ENCODE results near the gene ASB16.
"Not testable (repeated sequence)": the region's sequence is repeated elsewhere in the genome, so short reads cannot be mapped to it uniquely, and the experiment has no call there.

The ASB16 gene

GRCh38 chr17:44134752-44135568, 35.5 kb upstream of the ASB16 start:
- DNase-seq = no peak
- TF ChIP-seq POLR2A (IDR thresholded peaks at IDR 0.05; ENCODE audit: low read length) (no peak), GATA1 (IDR thresholded peaks at IDR 0.05; ENCODE audit: low read depth, low read length) (no peak)

- DNase-seq = peak; percentile 48 to 73
- TF ChIP-seq POLR2A (IDR thresholded peaks at IDR 0.05; ENCODE audit: low read length) (no peak), GATA1 (IDR thresholded peaks at IDR 0.05; ENCODE audit: low read depth, low read length) (no peak)
These were observed 32.4 kb upstream of the ASB16 start for GRCh38 chr17:44137891-44138709.

GRCh38 chr17:44143921-44144320, 26.6 kb upstream of the ASB16 start:
- not testable (repeated sequence) for DNase-seq

GRCh38 chr17:44144966-44145739, 25.4 kb upstream of the ASB16 start:
- no peak for TF ChIP-seq POLR2A (IDR thresholded peaks at IDR 0.05; ENCODE audit: low read length)
- peak; percentile 53 to 56 for DNase-seq

GRCh38 chr17:44146375-44147346, 23.8 kb upstream of the ASB16 start:
- peak in 1 of 2 experiments; percentile 24 for DNase-seq
- no peak for TF ChIP-seq POLR2A (IDR thresholded peaks at IDR 0.05; ENCODE audit: low read length)
- TF ChIP-seq GATA1 (IDR thresholded peaks at IDR 0.05; ENCODE audit: low read depth, low read length) = no peak

- DNase-seq = no peak
- TF ChIP-seq GATA1 (IDR thresholded peaks at IDR 0.05; ENCODE audit: low read depth, low read length) (no peak), POLR2A (IDR thresholded peaks at IDR 0.05; ENCODE audit: low read length) (no peak)
These were observed 22.7 kb upstream of the ASB16 start for GRCh38 chr17:44147812-44148211.

GRCh38 chr17:44149066-44149465, 21.4 kb upstream of the ASB16 start:
- not testable (repeated sequence) for DNase-seq

GRCh38 chr17:44149750-44150329, 20.7 kb upstream of the ASB16 start:
- TF ChIP-seq POLR2A (IDR thresholded peaks at IDR 0.05; ENCODE audit: low read length) (no peak), GATA1 (IDR thresholded peaks at IDR 0.05; ENCODE audit: low read depth, low read length) (no peak)
- no peak for DNase-seq

GRCh38 chr17:44152875-44153274, 17.6 kb upstream of the ASB16 start:
- no peak for TF ChIP-seq POLR2A (IDR thresholded peaks at IDR 0.05; ENCODE audit: low read length)
- DNase-seq = no peak

GRCh38 chr17:44155488-44155887, 15.0 kb upstream of the ASB16 start:
- TF ChIP-seq POLR2A (IDR thresholded peaks at IDR 0.05; ENCODE audit: low read length) (no peak), GATA1 (IDR thresholded peaks at IDR 0.05; ENCODE audit: low read depth, low read length) (no peak)
- DNase-seq = no peak

- DNase-seq = peak; percentile 85 to 89
- TF ChIP-seq GATA1 (IDR thresholded peaks at IDR 0.05; ENCODE audit: low read depth, low read length) (no peak), POLR2A (IDR thresholded peaks at IDR 0.05; ENCODE audit: low read length) (no peak)
These were observed 10.8 kb upstream of the ASB16 start for GRCh38 chr17:44159519-44160210.

- DNase-seq = no peak
These were observed 6.0 kb upstream of the ASB16 start for GRCh38 chr17:44164476-44164875.

More at GRCh38 chr17:44164476-44164875, 6.0 kb upstream of the ASB16 start:
- TF ChIP-seq POLR2A (IDR thresholded peaks at IDR 0.05; ENCODE audit: low read length) (no peak), GATA1 (IDR thresholded peaks at IDR 0.05; ENCODE audit: low read depth, low read length) (no peak)

Data from erythroblast (primary cell).